Trophoblast cell (in vitro differentiated cells and primary cell): ENCODE measurements around the gene BICC1.

Experiments
- DNase-seq, 2 donors: peaks; one replicate each; pipeline ENCODE4 v3.0.0-alpha.2; 2016
- H2AFZ ChIP-seq: 2 replicates; pipeline ENCODE4 v1.6.1; 2013; ENCODE audit warnings: low read length, moderate library complexity, mild to moderate bottlenecking; ENCODE audit not compliant: insufficient read depth, poor library complexity
- H2AK5ac ChIP-seq: 2 replicates; pipeline ENCODE4 v1.6.1; 2013; ENCODE audit warnings: mild to moderate bottlenecking, low read length
- H2BK120ac ChIP-seq: 2 replicates; pipeline ENCODE4 v1.6.1; 2013; ENCODE audit warnings: low read length, mild to moderate bottlenecking, moderate library complexity; ENCODE audit not compliant: insufficient read depth, poor library complexity
- H2BK12ac ChIP-seq: 2 replicates; pipeline ENCODE4 v1.6.1; 2013; ENCODE audit warnings: mild to moderate bottlenecking, low read length, moderate library complexity
- H2BK5ac ChIP-seq: 2 replicates; pipeline ENCODE4 v1.6.1; 2013; ENCODE audit warnings: low read length, low read depth, moderate library complexity, mild to moderate bottlenecking; ENCODE audit not compliant: poor library complexity
- H3K14ac ChIP-seq: 2 replicates; pipeline ENCODE4 v1.6.1; 2013; ENCODE audit warnings: mild to moderate bottlenecking, low read length
- H3K18ac ChIP-seq: 2 replicates; pipeline ENCODE4 v1.6.1; 2013; ENCODE audit warnings: mild to moderate bottlenecking, low read length
- H3K23ac ChIP-seq: 2 replicates; pipeline ENCODE4 v1.6.1; 2013; ENCODE audit warnings: low read length
- H3K27ac ChIP-seq: 2 replicates; pipeline ENCODE4 v1.5.1; 2013; ENCODE audit warnings: low read depth, mild to moderate bottlenecking, inconsistent platforms, low read length, moderate library complexity
- H3K27me3 ChIP-seq: 2 replicates; pipeline ENCODE4 v1.6.1; 2013; ENCODE audit warnings: inconsistent platforms, mild to moderate bottlenecking, low read length, moderate library complexity; ENCODE audit not compliant: insufficient read depth
- H3K36me3 ChIP-seq, 2 experiments: 1 replicate in 1 of 2; 2 replicates in 1 of 2; pipeline ENCODE4 v1.6.1; 2013; ENCODE audit warnings: low read length in 2 of 2, mild to moderate bottlenecking in 2 of 2, moderate library complexity in 1 of 2; ENCODE audit not compliant: insufficient read depth in 2 of 2, control insufficient read depth in 1 of 2
- H3K4ac ChIP-seq: 2 replicates; pipeline ENCODE4 v1.6.1; 2013; ENCODE audit warnings: low read depth, mild to moderate bottlenecking, low read length, moderate library complexity
- H3K4me1 ChIP-seq, 2 experiments: 1 replicate in 1 of 2; 2 replicates in 1 of 2; pipeline ENCODE4 v1.6.1; 2013; ENCODE audit warnings: low read length in 2 of 2, mild to moderate bottlenecking in 2 of 2, moderate library complexity in 1 of 2; ENCODE audit not compliant: insufficient read depth in 2 of 2, control insufficient read depth in 1 of 2
- H3K4me2 ChIP-seq: 2 replicates; pipeline ENCODE4 v1.6.1; 2013; ENCODE audit warnings: inconsistent platforms, mild to moderate bottlenecking, low read length, moderate library complexity
- H3K4me3 ChIP-seq: 2 replicates; pipeline ENCODE4 v1.5.1; 2013; ENCODE audit warnings: mild to moderate bottlenecking, low read depth, low read length, inconsistent platforms
- H3K79me1 ChIP-seq: one replicate; pipeline ENCODE4 v1.6.1; 2013; ENCODE audit warnings: low read length
- H3K79me2 ChIP-seq: 2 replicates; pipeline ENCODE4 v1.6.1; 2013; ENCODE audit warnings: low read length, mild to moderate bottlenecking; ENCODE audit not compliant: control insufficient read depth, insufficient read depth, poor library complexity
- H3K9ac ChIP-seq: 2 replicates; pipeline ENCODE4 v1.6.1; 2013; ENCODE audit warnings: mild to moderate bottlenecking, low read length
- H3K9me3 ChIP-seq: 2 replicates; pipeline ENCODE4 v1.6.1; 2013; ENCODE audit warnings: low read depth, mild to moderate bottlenecking, control low read depth, inconsistent platforms, low read length; ENCODE audit not compliant: insufficient read depth
- H4K12ac ChIP-seq: 2 replicates; pipeline ENCODE4 v1.6.1; 2013; ENCODE audit warnings: low read depth, mild to moderate bottlenecking, low read length, moderate library complexity
- H4K8ac ChIP-seq: 2 replicates; pipeline ENCODE4 v1.6.1; 2013; ENCODE audit warnings: low read depth, mild to moderate bottlenecking, low read length, moderate library complexity
- H4K91ac ChIP-seq: one replicate; pipeline ENCODE4 v1.6.1; 2013; ENCODE audit warnings: low read depth, mild to moderate bottlenecking, low read length, moderate library complexity
- WGBS: extraction: QIAGEN DNeasy Blood & Tissue Kit; methylation state at CpG from one replicate; pipeline ENCODE4 v1.1.7; 2013; ENCODE audit warnings: missing lambda C conversion rate; ENCODE audit not compliant: insufficient read length, insufficient coverage; ENCODE audit errors: extremely low coverage; 5-methylcytosine and 5-hydroxymethylcytosine counted together

Gene BICC1

GRCh38 chr10:58529077-58529728 is 16.5 kb downstream of the BICC1 start:
- DNase-seq, result no peak
- Histone ChIP-seq H2BK120ac (no peak overlapping the region), H3K9ac (no peak overlapping the region), H3K4me3 (no peak overlapping the region), H2BK5ac (no peak overlapping the region), H3K36me3 (no peaks in the 10 kb centered on the region), H3K18ac (no peak overlapping the region), H2BK12ac (no peak overlapping the region), H3K27ac (no peak overlapping the region), H3K79me2 (no peaks in the 10 kb centered on the region), H2AK5ac (no peak overlapping the region), H4K91ac (no peak overlapping the region), H3K79me1 (no peaks in the 10 kb centered on the region), H3K9me3 (no peaks in the 10 kb centered on the region), H3K4me2 (no peak overlapping the region), H3K4ac (no peak overlapping the region), H3K27me3 (no peaks in the 10 kb centered on the region), H4K12ac (no peak overlapping the region), H4K8ac (no peak overlapping the region), H3K4me1 (no peaks in the 10 kb centered on the region), H2AFZ (no peak overlapping the region), H3K23ac (no peak overlapping the region), H3K14ac (no peak overlapping the region)
- WGBS, result no CpG with 5 or more reads among the region's 3 CpGs

- H3K27ac ChIP-seq, result no peak overlapping the region
- no peak overlapping the region for H3K9ac ChIP-seq
- H3K4me1 ChIP-seq, result no peaks in the 10 kb centered on the region
- H3K4me2 ChIP-seq, result no peak overlapping the region
- H3K9me3 ChIP-seq, result no peaks in the 10 kb centered on the region
- H2AFZ ChIP-seq, result no peak overlapping the region
- H3K23ac ChIP-seq, result no peak overlapping the region
- no peak overlapping the region for H2BK120ac ChIP-seq
- no peak overlapping the region for H4K91ac ChIP-seq
- no peak overlapping the region for H2BK5ac ChIP-seq
- no peaks in the 10 kb centered on the region for H3K79me1 ChIP-seq
- H3K18ac ChIP-seq, result no peak overlapping the region
- H3K79me2 ChIP-seq, result no peaks in the 10 kb centered on the region
- H3K4ac ChIP-seq, result no peak overlapping the region
- no peak overlapping the region for H3K14ac ChIP-seq
- no peak overlapping the region for H4K8ac ChIP-seq
- no peaks in the 10 kb centered on the region for H3K27me3 ChIP-seq
- H2AK5ac ChIP-seq, result no peak overlapping the region
- H4K12ac ChIP-seq, result no peak overlapping the region
- no peak overlapping the region for H2BK12ac ChIP-seq
- no peak overlapping the region for H3K4me3 ChIP-seq
- peak; percentile 71 to 93 for DNase-seq
- no peaks in the 10 kb centered on the region for H3K36me3 ChIP-seq
- WGBS, result no CpG with 5 or more reads among the region's 5 CpGs
Observed at GRCh38 chr10:58531084-58531695, 18.5 kb downstream of the BICC1 start.

GRCh38 chr10:58535311-58535710 is 22.6 kb downstream of the BICC1 start:
- Histone ChIP-seq H3K14ac (no peak overlapping the region), H3K4me2 (no peak overlapping the region), H3K36me3 (no peaks in the 10 kb centered on the region), H2AK5ac (no peak overlapping the region), H2BK120ac (no peak overlapping the region), H3K23ac (no peak overlapping the region), H3K9me3 (no peaks in the 10 kb centered on the region), H3K79me1 (no peaks in the 10 kb centered on the region), H4K8ac (no peak overlapping the region), H4K91ac (no peak overlapping the region), H3K27me3 (no peaks in the 10 kb centered on the region), H3K4me1 (no peaks in the 10 kb centered on the region), H3K9ac (no peak overlapping the region), H3K4ac (no peak overlapping the region), H2BK5ac (no peak overlapping the region), H4K12ac (no peak overlapping the region), H3K27ac (no peak overlapping the region), H3K4me3 (no peak overlapping the region), H3K79me2 (no peaks in the 10 kb centered on the region), H3K18ac (no peak overlapping the region), H2BK12ac (no peak overlapping the region), H2AFZ (no peak overlapping the region)
- WGBS, result no CpG with 5 or more reads among the region's 3 CpGs
- DNase-seq, result no peak

GRCh38 chr10:58543141-58543540 is 30.5 kb downstream of the BICC1 start:
- Histone ChIP-seq H3K9ac (no peak overlapping the region), H2AK5ac (no peak overlapping the region), H3K79me2 (no peaks in the 10 kb centered on the region), H4K91ac (no peak overlapping the region), H2BK120ac (no peak overlapping the region), H4K12ac (no peak overlapping the region), H3K4ac (no peak overlapping the region), H2AFZ (no peak overlapping the region), H3K36me3 (no peaks in the 10 kb centered on the region), H2BK5ac (no peak overlapping the region), H3K23ac (no peak overlapping the region), H2BK12ac (no peak overlapping the region), H3K4me1 (no peaks in the 10 kb centered on the region), H3K27ac (no peak overlapping the region), H3K4me3 (no peak overlapping the region), H3K27me3 (no peaks in the 10 kb centered on the region), H3K9me3 (no peaks in the 10 kb centered on the region), H3K14ac (no peak overlapping the region), H3K4me2 (no peak overlapping the region), H3K18ac (no peak overlapping the region), H3K79me1 (no peaks in the 10 kb centered on the region), H4K8ac (no peak overlapping the region)
- DNase-seq, result no peak
